ENCODE measurements around the gene E2F3.

DNA sequence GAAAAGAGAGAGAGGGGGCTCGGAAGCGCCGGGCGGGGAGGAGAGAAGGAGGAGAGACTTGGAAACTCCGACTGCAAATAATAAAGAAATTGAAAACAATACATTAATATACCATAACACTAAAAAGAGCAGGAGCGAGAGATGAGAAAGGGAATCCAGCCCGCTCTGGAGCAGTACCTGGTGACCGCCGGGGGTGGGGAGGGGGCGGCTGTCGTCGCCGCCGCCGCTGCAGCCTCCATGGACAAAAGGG, 338 bp downstream of the E2F3 start:
- TF ChIP-seq CTCF (IDR thresholded peaks at IDR 0.05) (no peak), POLR2A (IDR thresholded peaks at IDR 0.05; ENCODE audit: low read depth) (no peak), EP300 (IDR thresholded peaks at IDR 0.05) (no peak)

All from esophagus muscularis mucosa (tissue), 4 donors.